Measurements from ENCODE around the gene EHBP1.

EHBP1 gene

DNA sequence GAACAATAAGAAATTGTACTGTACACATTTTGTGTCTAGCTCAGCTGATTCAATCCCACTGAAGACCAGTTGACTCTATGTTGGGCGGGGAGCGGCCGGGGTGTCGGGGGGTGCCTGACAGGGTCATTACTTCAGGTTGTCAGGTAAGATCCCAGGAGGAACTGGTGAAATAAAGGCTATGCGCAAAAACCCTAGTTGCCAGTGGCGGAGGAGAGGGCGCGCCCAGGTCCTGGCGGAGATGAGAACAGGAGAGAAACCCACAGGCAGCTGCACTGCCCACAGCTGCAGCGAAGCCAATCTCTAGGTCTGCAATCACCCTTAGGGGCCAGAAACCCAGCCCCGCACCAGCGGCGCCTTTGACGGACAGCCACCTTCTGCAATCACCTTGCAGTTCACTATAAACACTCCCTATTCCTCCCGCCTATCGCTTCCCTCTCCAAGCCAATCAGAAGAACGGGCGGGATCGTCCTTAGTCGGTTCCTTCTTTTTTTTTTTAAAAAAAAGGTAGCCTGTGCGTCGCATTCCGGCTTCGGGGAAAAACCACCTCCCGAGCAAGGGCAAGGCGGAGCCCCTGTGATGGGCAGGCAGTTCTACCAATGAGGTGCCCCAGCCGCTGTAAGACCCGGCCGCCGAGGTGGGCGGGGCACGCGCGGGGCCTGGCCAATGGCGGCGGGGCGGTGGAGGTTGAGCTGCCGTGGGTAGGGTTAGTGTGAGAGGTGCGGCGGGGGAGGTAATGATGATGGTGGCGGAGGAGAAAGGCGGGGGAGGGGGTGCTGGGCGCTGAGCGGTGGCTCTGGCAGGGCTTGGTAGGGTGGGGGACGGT lies at the start of gene EHBP1:
EHBP1 (plus strand) TSS at position 707 of the 823 bp plus-strand sequence. CDS start 1,479 bp downstream, outside the sequence.
- FAIRE-seq = peak; percentile 100

DNA sequence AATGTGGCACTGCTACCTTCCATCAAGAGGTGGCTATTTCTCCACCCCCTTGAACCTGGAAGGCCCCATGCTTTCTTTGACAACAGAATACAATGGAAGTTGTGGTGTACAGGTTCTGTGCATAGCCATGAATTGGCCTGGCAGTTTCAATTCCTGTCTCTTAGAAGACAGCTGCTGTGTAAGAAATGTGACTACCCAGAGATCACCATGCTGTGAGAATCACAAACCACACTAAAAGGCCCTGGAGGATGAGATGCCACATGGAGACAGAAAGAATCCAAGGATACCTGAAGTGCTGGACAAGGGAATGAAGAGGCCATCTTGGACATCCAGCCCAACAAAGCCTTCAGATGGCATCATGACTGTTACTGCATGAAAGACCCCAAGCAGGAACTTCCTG lies 47.7 kb upstream of the EHBP1 start:
- FAIRE-seq = no peak

DNA sequence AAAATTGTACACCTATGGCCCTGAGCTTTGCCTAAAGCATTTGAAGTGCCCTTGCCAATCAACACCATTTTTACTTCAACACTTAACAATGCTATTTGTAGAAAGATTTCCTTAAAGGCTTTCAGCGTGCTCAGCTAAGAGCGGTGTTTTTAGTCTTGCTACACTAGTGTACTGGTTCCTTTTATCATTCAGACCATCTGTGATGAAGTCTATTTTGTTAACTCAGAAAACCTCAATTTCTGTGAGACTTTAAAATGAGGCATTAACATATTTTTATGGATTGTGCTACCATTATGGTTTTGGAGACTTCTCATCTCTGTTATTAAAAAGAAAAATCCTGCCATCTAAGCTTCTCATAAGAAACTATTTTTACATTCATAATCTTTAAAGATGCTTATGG lies 46.6 kb upstream of the EHBP1 start:
- FAIRE-seq = no peak

DNA sequence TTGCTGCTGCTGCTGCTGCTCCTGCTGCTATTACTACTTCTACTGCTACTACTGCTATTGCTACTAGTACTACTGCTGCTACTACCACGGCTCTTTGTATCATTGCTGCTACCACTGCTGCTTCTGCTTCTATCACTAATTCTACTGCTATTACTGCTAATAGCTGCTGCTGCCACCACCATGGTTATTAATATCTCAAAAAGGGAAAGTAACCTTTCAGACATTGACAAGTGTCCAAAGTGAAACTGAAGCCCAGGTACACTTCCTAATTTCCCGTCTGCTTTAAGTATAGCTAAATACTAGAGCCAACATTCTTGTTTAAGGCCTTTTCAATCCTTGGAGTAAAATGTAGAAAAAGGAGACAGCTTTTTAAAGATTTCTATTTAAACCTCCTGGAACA lies 45.4 kb upstream of the EHBP1 start:
- no peak for FAIRE-seq

DNA sequence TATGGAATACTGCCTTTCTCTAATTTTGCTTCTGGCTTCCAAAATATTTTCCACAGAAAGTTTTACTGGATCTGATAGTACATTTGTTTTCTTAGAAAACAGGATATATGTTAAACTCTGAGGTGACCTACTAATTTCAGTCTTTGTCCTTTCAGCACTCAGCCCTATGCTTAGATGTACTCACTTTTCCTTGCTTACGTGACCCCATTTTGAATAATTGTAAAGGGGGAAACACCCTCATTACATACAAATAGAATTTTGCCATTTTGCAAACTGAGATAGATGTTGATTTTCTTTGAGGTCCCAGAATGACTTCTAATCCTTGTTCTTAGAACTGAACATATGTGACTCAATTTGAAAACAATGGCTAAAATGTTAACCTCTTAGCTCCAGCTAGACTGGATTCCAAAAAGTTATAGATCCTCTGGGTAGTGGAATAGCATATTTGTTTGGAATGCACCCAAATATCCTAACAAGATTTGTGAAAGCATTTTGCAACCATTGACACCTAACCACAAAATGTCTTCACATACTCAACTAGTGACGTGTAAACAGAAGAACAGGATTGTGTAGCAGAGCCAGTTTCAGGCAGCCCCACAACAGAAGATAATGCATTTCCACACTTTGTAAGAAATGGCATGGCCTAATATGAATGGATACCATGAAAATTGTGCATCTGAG lies 44.8 kb upstream of the EHBP1 start:
- no peak for FAIRE-seq

DNA sequence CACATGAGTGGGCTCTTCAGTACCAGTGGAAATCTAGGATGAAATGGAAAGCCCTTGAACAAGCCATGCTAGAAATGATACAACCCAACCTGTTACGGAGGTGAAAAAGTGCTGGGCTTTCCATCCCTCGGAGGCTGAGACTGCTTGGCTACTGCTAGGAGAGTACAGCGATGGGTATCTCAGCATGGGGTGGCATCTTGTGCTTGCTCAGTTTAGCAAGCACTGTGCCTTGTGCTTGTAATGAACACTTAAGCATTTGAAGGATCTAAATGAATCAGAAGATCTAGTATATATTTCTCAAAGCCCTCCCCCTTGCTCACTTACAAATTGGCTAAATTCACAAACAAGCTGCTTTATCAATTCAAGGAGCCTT lies 44.3 kb upstream of the EHBP1 start:
- no peak for FAIRE-seq

DNA sequence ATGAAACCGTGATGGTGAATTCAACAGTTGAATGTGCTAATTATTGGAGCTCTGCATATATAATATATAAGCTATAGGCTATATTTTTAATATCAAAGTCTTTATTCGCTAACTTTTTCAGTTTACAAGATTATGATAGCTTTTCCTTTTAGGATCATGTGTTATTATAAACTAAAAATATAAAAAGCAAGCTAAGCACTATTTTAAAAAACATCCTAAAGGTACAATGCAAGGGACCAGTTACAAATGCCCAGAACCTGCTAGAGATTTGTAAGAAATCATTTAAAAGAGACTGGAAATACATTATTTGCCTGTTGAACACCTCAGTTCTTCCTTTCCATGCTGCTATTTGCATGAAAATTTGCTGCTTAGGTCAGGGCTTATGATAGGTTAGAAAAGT lies 43.4 kb upstream of the EHBP1 start:
- FAIRE-seq = no peak

DNA sequence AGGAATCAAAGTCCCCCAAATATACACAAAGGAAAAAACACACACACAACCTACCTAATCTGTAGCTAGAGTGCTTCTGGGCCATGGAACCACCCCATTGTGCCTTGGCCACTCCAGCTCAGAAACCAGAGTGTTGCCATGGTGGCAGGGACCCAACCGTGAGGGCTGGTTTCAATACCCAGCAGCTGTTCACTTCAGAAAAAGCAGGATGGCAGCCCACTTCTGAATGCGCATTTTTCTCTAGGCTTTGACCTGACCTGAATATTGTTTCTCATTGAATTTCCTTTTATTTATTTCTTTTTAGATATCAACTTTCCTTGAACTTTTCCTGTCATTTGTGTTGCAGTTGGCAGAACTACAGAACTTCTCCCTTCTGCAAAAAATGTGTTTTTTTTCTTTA lies 43.0 kb upstream of the EHBP1 start:
- no peak for FAIRE-seq

DNA sequence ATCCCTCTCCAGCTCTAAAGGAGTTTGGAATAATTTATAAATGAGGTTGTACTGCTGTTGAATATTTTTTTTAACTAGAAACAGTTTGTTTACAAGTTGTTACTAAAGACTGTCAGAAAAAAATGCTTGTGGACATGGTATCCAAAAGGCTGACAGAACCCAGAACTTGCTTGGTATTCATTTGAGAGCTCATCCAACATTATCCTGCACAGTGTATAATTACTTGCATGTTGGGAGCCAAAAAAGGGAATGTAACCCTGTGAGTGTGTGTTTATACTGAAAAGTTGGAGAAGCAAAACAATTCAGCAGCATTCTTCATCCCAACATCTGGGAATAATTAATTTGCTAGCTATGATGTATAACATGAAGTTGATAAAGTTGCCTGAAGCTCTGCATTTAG lies 42.1 kb upstream of the EHBP1 start:
- peak; percentile 99 for FAIRE-seq

DNA sequence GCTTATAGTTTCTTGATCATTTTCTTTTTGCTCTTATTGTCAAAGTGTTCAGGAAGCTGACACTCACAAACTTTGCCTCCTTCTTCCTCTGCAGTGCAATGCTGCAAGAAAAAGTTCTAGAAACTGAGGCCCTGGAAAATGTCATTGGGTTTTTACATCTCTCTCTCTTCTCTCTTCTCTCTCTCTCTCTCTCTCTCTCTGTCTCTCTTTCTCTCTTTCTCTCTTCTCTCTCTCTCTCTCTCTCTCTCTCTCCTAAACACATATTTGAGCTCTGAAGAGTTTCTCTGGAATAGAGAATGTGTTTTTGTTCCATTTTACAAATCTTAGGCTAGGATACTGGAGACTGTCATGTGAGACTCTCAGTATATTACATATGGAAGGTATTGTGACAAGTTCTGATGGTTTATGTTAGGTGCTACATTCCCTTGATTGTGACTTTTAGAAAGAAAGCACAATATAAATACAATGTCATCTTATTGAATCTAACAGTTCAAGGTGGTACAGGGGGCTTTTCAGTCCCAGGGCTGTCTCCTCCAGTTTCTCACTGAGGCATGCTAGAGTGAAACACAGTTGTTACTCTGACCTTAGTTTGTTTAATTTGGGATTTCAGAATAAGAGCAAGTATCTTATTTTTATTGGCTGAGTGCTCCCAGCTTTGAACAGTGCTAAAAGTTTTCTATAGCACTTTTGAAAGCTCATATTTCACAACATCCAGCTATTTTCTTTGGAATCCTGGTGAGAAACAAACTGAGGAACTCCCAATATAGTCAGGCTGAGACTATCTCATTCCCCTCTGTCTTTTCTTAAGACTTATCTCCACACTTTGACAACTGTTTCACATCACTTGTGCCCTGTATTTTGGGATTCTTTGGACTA lies 41.4 kb upstream of the EHBP1 start:
- peak; percentile 96 for FAIRE-seq

DNA sequence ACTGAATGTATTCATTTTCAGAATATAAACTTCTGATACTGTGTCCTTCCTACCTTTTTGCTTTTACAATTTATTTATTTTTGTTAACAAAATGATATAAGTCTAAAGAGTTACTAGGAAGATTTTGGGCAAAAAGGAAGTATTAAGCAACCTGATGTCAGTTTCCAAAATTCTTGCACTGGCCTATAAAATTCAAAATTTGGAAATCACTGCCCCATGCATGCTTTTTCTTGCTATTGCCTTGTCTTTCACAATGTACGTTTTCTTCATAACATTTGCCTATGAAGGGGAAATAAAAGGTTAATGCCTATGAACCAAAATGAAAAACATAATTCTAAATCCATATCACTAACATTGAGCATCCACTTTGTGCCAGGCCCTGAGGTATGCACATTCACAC lies 40.1 kb upstream of the EHBP1 start:
- FAIRE-seq = no peak

DNA sequence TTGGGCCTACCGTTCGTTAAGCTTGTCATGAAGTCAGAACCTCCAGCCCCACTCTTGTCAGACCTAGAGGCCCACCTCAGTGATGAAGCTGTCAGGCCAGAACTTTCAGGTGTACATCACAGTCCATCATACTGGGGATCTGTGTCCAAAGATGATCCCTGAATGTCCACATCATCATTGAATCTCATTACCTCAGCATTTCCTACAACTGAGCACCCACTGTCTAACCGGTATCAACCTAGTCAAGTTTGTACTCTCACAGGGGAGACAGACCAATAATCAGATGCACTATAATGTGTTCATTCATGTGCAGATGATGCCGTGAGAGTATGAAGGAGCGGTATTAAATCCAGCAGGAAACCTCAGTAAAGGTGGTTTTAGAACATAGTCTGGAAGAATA lies 36.3 kb upstream of the EHBP1 start:
- FAIRE-seq = no peak

DNA sequence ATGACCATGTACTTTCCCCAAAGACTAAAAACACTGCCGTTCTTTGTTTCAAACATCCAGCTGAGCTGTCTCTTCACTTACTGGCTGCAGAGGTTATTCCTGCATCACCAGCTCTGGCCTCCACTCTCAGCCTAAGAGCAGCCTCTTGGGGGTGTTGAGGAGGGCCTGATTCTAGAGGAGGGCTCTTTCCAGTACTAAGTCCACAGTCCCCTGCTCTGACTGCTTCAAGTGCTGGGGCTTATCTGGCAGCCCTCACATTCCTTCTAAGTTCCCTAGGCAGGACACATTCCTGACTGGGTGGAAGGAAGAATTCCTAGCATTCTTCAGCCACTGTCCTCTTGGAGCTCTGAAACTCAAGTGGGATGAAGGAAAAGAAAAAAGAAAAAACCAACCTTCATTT lies 32.9 kb upstream of the EHBP1 start:
- FAIRE-seq = no peak

DNA sequence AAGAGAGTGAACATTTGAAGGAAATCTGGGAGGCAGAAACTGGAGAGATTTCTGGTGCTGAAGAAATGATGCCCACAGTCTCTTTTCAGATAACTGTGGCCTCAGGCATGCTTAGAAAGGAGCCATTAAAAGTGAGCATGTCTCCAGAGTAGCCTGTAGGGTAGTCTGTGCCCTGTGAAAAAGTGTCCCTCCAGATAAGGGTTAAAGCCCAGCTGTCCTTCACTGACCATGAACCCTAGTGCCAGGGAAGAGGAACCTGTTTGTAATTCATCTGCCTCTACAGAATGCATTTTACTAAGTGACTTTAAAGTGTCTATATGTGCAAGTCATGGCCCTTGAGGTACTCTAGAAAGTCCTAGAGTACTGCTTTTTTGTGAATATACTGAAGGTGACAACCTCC lies 30.5 kb upstream of the EHBP1 start:
- no peak for FAIRE-seq

DNA sequence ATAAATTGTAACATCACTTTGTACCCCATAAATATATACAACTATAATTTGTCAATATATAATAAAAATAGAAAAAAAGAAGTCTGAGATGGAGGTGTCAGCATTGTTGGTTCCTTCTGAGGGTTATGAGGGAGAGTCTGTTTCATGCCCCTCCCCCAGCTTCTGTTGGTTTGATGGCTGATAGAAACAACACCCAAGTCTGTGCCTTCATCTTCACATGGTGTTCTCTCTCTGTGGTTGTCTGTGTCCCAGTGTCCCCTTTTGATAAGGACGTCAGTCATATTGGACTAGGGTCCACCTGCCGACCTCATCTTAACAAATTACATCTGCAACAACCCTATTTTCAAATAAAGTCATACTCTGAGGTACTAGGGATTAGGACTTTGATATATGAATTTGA lies 20.3 kb upstream of the EHBP1 start:
- no peak for FAIRE-seq

DNA sequence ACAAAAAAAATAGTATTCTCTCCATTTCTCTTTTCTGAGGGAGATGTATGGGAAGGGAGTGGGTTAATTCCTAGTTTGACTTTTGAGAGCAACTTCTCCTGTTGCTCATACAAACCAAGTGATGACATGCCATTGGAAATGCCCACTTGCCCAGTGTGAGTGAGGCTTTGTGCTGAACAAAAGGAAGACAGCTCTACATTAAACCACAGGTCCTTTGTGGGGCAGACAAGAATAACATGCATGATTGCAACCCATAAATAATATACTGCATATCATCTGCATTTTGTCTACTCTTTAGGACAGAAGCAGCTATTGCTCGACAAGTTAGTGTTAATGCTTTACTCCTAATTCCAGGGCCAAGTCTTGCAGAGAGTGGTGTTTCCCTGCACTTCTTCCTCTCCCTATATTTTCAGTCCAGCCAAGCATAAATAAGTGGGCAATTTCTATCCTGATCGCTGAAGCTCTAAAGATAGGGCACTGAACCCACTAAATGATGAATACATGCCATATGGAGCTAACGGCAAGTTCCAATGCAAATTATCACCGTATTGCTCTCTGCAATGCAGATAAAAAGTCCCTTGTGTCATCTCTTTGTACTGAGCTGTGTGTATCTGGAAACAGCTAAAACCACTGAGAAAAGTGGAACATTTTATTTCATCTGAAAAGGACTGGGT lies 19.4 kb upstream of the EHBP1 start:
- no peak for FAIRE-seq

DNA sequence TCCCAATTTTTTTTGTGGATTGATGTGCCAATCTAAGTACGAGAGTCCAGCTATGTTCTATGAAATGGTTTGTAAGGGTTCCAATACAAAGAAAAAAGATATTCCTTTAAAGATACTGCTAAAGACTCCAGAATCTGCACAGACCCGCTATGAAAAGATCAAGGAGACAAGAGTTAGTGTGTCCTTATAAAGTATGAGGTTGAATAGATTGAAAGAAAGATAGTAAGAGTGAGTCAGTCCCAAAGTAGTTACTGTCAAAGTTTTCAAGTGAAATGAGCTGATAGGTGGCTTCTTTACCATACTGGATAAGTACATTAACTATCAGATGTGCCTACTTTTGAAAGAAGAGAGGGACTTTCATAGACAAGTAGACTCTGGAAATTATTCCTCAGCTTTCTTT lies 17.9 kb upstream of the EHBP1 start:
- FAIRE-seq = no peak

DNA sequence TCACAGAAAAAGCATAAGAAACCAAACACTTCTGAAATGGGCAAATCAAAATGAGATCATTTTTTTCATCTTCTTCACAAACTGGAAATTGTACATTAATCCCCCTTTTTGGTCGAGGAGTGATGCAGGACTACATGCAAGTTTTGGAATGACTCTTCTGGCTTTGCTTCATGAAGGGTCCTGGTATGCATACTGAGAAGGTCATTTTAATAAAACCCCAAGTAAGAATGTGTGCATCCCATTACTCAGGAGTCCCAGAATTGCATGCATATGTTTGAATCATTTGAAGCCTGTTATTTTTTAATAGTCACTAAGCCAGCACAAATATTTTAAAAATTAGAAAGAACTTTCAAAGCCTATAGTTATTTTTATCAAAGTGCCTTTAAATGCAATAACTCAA lies 16.7 kb upstream of the EHBP1 start:
- no peak for FAIRE-seq

DNA sequence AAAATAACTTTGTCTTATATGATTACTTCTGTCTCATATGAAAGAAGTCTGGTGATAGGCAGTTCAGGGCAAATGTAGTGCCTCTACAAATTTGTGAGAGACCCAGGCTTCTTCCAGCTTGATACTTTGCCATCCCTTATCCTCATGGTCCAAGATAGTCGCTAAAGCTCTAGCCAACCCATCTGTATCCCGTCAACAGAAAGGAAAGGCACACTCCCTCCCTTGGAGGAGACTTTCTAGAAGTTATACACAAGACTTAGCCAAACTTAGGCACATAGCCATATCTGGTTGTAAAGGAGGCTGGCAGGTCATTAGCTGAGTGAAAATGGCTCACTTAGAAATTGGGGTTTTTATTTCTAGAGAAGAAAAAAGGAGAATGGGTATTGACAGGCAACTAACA lies 14.3 kb upstream of the EHBP1 start:
- no peak for FAIRE-seq

DNA sequence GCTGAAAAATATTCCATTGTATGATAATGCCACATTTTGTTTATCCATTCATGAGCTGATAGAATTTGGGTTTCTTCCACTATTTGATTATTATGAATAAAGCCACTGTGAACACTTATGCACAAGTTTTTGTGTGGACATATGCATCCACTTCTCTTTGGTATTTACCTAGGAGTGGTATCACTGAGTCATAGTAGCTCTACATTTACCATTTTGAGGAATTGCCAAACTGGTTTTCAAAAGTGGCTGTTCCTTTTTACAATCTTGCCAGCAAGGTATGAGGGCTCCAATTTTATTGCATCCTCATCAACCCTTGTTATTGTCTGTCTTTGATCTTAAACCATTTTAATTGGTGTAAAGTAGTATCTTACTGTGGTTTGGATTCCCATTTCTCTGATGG lies 13.3 kb upstream of the EHBP1 start:
- no peak for FAIRE-seq

DNA sequence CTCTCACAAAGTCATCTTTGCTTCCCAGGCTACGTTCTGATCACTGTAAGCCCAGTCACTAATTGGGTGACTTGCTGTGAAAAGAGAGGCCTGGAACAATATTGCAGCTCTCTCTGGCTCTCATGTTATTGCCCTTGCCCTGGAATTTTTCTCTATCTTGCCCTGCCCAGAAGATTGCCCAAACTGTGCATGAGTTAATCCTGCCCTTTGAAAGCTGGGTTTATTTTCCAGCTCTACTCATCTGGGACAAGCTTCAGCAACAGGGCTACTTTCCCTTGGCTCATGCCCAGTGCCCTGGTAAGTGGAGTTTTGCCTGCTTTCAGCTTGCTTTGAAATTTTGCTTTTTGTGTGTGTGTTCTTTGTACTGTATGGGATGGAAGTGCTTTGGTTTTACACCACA lies 6.9 kb upstream of the EHBP1 start:
- FAIRE-seq = no peak

DNA sequence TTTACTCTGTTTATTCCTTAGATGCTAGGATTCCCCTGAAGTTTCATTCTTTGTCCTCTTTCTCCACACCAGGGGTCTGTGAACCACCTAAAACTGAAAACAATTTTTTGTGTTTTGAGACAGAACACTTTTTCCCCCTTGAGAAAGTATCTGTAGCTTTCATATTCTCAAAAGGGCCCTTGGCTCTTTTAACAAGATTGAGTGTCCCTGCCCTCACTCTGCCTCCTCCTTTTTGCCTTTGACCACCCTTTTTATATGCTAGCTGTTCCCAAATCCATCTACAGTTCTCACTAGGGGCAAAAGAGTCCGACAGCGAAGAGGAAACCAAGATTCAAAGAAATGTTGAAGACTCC lies 883 bp upstream of the EHBP1 start:
- FAIRE-seq = no peak
